ENCODE results near the gene TMEM106C. TPM values are rescaled to one million over a fixed set of nuclear protein-coding genes. Genes with fewer than 3 reads are reported as not detected.

The TMEM106C gene
- total and polyA plus RNA-seq, 2 of the 4 experiments (the other 2 are of a cell fraction), result 72.1 to 74.6 TPM

GRCh38 chr12:47944685-47945340 is 18.6 kb upstream of the TMEM106C start:
- Histone ChIP-seq H2BK20ac (ENCODE audit: low read depth, low read length) (no peak overlapping the region), H2BK120ac (ENCODE audit: low read depth, low read length) (no peak overlapping the region), H4K8ac (ENCODE audit: low read depth in 2 of 2, low read length in 2 of 2) (no peak overlapping the region), H2AK5ac (ENCODE audit: low read depth, low read length) (no peak overlapping the region), H3K9ac (ENCODE audit: low read depth, low read length) (no peak overlapping the region), H3K79me1 (ENCODE audit: low read depth in 1 of 2, low read length in 2 of 2) (no peaks in the 10 kb centered on the region), H3K4me3 (ENCODE audit: insufficient read depth, low read depth, low read length) (no peak overlapping the region), H3K4ac (ENCODE audit: low read depth, low read length) (no peak overlapping the region), H4K20me1 (ENCODE audit: insufficient read depth, low read length) (no peaks in the 10 kb centered on the region; the same call in 1 of the 2 replicates), H3K56ac (ENCODE audit: extremely low read depth, insufficient read depth, low read length) (no peak overlapping the region), H3K14ac (replicated peaks; ENCODE audit: low read depth, low read length) (no peak overlapping the region), H3K4me1 (ENCODE audit: control insufficient read depth, insufficient read depth, low read length) (peaks cover 12% of the 10 kb centered on the region), H3K9me3 (ENCODE audit: control insufficient read depth, insufficient read depth, low read length) (no peaks in the 10 kb centered on the region), H3K27ac (ENCODE audit: insufficient read depth, low read length) (no peak overlapping the region), H2BK15ac (ENCODE audit: low read depth, low read length) (0 out of 3 replicates have a peak overlapping the region, but pooled peaks have one; percentile 31), H2BK5ac (ENCODE audit: low read depth, low read length, poor library complexity, severe bottlenecking) (no peak overlapping the region), H3K9me1 (ENCODE audit: insufficient read depth, low read length) (peaks cover 2% of the 10 kb centered on the region; the same call in 1 of the 2 replicates), H3K27me3 (ENCODE audit: control insufficient read depth, insufficient read depth, low read length) (peaks cover 14% of the 10 kb centered on the region), H3K23ac (ENCODE audit: low read depth, low read length) (no peak overlapping the region), H3K36me3 (ENCODE audit: control insufficient read depth, insufficient read depth, low read length) (no peaks in the 10 kb centered on the region), H2AFZ (replicated peaks; ENCODE audit: low read length, poor library complexity) (no peak overlapping the region), H4K91ac (ENCODE audit: insufficient read depth, low read depth, low read length) (no peak overlapping the region), H2AK9ac (replicated peaks; ENCODE audit: low read depth, low read length, poor library complexity) (no peak overlapping the region), H3K18ac (ENCODE audit: low read depth, low read length) (no peak overlapping the region), H3K4me2 (ENCODE audit: low read depth, low read length) (no peak overlapping the region), H4K5ac (ENCODE audit: low read depth, low read length) (no peak overlapping the region)
- in situ Hi-C loops (cut with MboI; ENCODE audit: low sequenced_read_pairs), result no loop called here
- DNase-seq, result no peak
- WGBS, 2 experiments (ENCODE audit: extremely low coverage in 2 of 2, insufficient read length in 1 of 2), result 93% methylated on average over 3 of the region's 6 CpGs; no CpG with 5 or more reads in 1 of the 2 experiments
- ATAC-seq (ENCODE audit: low read depth), result no peak
- CTCF ChIA-PET, result no interaction called here
- TF ChIP-seq CHD1 (IDR thresholded peaks at IDR 0.05; ENCODE audit: low read depth, low read length), result no peak
- TF ChIP-seq MXI1 (IDR thresholded peaks at IDR 0.05; ENCODE audit: borderline replicate concordance, low read depth, low read length), result no peak
- TF ChIP-seq MAFK (IDR thresholded peaks at IDR 0.05; ENCODE audit: low read depth, low read length), result no peak
- no peak for TF ChIP-seq CEBPB (IDR thresholded peaks at IDR 0.05; ENCODE audit: low read depth, low read length)
- TF ChIP-seq BHLHE40 (IDR thresholded peaks at IDR 0.05; ENCODE audit: low read depth, low read length), result no peak
- TF ChIP-seq RFX5 (IDR thresholded peaks at IDR 0.05; ENCODE audit: low read depth, low read length), result no peak
- TF ChIP-seq, protein P1, sequence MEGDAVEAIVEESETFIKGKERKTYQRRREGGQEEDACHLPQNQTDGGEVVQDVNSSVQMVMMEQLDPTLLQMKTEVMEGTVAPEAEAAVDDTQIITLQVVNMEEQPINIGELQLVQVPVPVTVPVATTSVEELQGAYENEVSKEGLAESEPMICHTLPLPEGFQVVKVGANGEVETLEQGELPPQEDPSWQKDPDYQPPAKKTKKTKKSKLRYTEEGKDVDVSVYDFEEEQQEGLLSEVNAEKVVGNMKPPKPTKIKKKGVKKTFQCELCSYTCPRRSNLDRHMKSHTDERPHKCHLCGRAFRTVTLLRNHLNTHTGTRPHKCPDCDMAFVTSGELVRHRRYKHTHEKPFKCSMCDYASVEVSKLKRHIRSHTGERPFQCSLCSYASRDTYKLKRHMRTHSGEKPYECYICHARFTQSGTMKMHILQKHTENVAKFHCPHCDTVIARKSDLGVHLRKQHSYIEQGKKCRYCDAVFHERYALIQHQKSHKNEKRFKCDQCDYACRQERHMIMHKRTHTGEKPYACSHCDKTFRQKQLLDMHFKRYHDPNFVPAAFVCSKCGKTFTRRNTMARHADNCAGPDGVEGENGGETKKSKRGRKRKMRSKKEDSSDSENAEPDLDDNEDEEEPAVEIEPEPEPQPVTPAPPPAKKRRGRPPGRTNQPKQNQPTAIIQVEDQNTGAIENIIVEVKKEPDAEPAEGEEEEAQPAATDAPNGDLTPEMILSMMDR (conservative IDR thresholded peaks at IDR 0.05; ENCODE audit: low read depth, low read length), result no peak
- TF ChIP-seq RAD21 (IDR thresholded peaks at IDR 0.05; ENCODE audit: low read length), result no peak
- no peak for TF ChIP-seq POLR2A (IDR thresholded peaks at IDR 0.05; ENCODE audit: low read depth, low read length)
- TF ChIP-seq SMC3 (IDR thresholded peaks at IDR 0.05; ENCODE audit: low read depth, low read length), result no peak
- TF ChIP-seq, protein P2, sequence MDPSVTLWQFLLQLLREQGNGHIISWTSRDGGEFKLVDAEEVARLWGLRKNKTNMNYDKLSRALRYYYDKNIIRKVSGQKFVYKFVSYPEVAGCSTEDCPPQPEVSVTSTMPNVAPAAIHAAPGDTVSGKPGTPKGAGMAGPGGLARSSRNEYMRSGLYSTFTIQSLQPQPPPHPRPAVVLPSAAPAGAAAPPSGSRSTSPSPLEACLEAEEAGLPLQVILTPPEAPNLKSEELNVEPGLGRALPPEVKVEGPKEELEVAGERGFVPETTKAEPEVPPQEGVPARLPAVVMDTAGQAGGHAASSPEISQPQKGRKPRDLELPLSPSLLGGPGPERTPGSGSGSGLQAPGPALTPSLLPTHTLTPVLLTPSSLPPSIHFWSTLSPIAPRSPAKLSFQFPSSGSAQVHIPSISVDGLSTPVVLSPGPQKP (IDR thresholded peaks at IDR 0.05; ENCODE audit: borderline replicate concordance, low read depth, low read length), result no peak
- TF ChIP-seq, protein P3, sequence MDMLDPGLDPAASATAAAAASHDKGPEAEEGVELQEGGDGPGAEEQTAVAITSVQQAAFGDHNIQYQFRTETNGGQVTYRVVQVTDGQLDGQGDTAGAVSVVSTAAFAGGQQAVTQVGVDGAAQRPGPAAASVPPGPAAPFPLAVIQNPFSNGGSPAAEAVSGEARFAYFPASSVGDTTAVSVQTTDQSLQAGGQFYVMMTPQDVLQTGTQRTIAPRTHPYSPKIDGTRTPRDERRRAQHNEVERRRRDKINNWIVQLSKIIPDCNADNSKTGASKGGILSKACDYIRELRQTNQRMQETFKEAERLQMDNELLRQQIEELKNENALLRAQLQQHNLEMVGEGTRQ (IDR thresholded peaks at IDR 0.05; ENCODE audit: low read depth, low read length), result no peak
- TF ChIP-seq MAZ (IDR thresholded peaks at IDR 0.05; ENCODE audit: borderline replicate concordance, low read depth, low read length), result no peak
- TF ChIP-seq NFE2L2 (IDR thresholded peaks at IDR 0.05; ENCODE audit: low read depth, low read length), result no peak
- TF ChIP-seq RCOR1 (IDR thresholded peaks at IDR 0.05; ENCODE audit: insufficient replicate concordance, low read length), result no peak
- BruUV-seq (replicated peaks), result no TSS peak
- intact Hi-C loops (cut with micrococcal nuclease), result loop anchor here (5.0 kb wide), 2 partner anchors 43 to 93 kb away; partner anchors contain the start of gene VDR
- dilution Hi-C loops (cut with HindIII; ENCODE audit: low sequenced_read_pairs, unreplicated experiment), result no loop called here
- POLR2A ChIA-PET (ENCODE audit: unreplicated experiment), result no interaction called here

All from IMR-90 (cell line).